BJ (cell line): ENCODE data around the gene MGAT4C. TPM values are rescaled to one million over a fixed set of nuclear protein-coding genes. Genes with fewer than 3 reads are reported as not detected.
"Not testable (repeated sequence)": the region's sequence is repeated elsewhere in the genome, so short reads cannot be mapped to it uniquely, and the experiment has no call there.

Experiments used
- CTCF ChIA-PET: fragments of 350-600 bp; formaldehyde crosslinking; extraction: SDS; loops from one replicate; lab custom pipeline; 2021; ENCODE audit warnings: antibody characterized with exemption, inconsistent platforms; lab: Yijun Ruan, JAX
- POLR2A ChIA-PET: fragments of 300-600 bp; sonication (Branson Sonifier 250); formaldehyde crosslinking; extraction: SDS; loops from one replicate; lab custom pipeline; 2021; ENCODE audit warnings: antibody characterized with exemption; lab: Charles Lee
- DNase-seq: peaks from one replicate; pipeline ENCODE4 v3.0.0-alpha.2; 2011; ENCODE audit warnings: low read depth
- H3K27me3 ChIP-seq: 2 replicates; pipeline ENCODE4 v1.6.0; 2011; ENCODE audit warnings: low read length; ENCODE audit not compliant: control insufficient read depth, insufficient read depth
- H3K36me3 ChIP-seq: 2 replicates; pipeline ENCODE4 v1.5.1; 2011; ENCODE audit warnings: low read length; ENCODE audit not compliant: control insufficient read depth, insufficient read depth
- H3K4me3 ChIP-seq: 2 replicates; pipeline ENCODE4 v1.5.1; 2011; ENCODE audit warnings: low read depth, mild to moderate bottlenecking, control low read depth, low read length
- CTCF ChIP-seq: IDR thresholded peaks from 2 replicates; pipeline ENCODE4 v1.5.1; 2011; ENCODE audit warnings: low read depth, mild to moderate bottlenecking, control low read depth, inconsistent platforms, low read length, moderate library complexity; ENCODE audit not compliant: insufficient read depth
- polyA minus RNA-seq: library from RNA; depleted of rRNA, polyadenylated mRNA; stranded (reverse); fragments of >200 nt; gene quantifications from 2 replicates; pipeline ENCODE4 v1.2.3, GENCODE V29; 2011; rRNA and poly(A)+ RNA removed
- polyA plus RNA-seq: library from polyadenylated mRNA; depleted of rRNA; stranded (reverse); fragments of >200 nt; gene quantifications from 2 replicates; pipeline ENCODE4 v1.2.3, GENCODE V29; 2011; rRNA removed

The MGAT4C gene
- polyA plus RNA-seq (not detected in 2 replicates), polyA minus RNA-seq (under 0.01 TPM in 1 of 2 replicates, not detected in the other)

GRCh38 chr12:86256163-86256562 lies at the start of gene MGAT4C:
Gene MGAT4C, minus strand, starts transcription at chr12:86256391.
- ChIA-PET POLR2A (no interaction called here), CTCF (no interaction called here)
- no peak for DNase-seq
- H3K4me3 ChIP-seq: no peak within 1 kb of the TSS
- no peaks in the 10 kb centered on the region for H3K27me3 ChIP-seq
- TF ChIP-seq CTCF: no peak
- no peaks in the 10 kb centered on the region for H3K36me3 ChIP-seq

GRCh38 chr12:86296396-86296795 lies 40.2 kb upstream of the MGAT4C start:
- H3K4me3 ChIP-seq, POLR2A ChIA-PET, H3K27me3 ChIP-seq, CTCF ChIA-PET, DNase-seq, H3K36me3 ChIP-seq: not testable (repeated sequence)

- H3K4me3 ChIP-seq: no peak overlapping the region
- ChIA-PET CTCF (no interaction called here), POLR2A (no interaction called here)
- no peak for TF ChIP-seq CTCF
- no peaks in the 10 kb centered on the region for H3K36me3 ChIP-seq
- DNase-seq: no peak
- no peaks in the 10 kb centered on the region for H3K27me3 ChIP-seq
Observed at GRCh38 chr12:86293682-86294240, 37.6 kb upstream of the MGAT4C start.

GRCh38 chr12:86292480-86292879 lies 36.3 kb upstream of the MGAT4C start:
- Histone ChIP-seq H3K27me3 (no peaks in the 10 kb centered on the region), H3K4me3 (no peak overlapping the region), H3K36me3 (no peaks in the 10 kb centered on the region)
- TF ChIP-seq CTCF: no peak
- ChIA-PET CTCF (no interaction called here), POLR2A (no interaction called here)
- no peak for DNase-seq

GRCh38 chr12:86290615-86291014 lies 34.4 kb upstream of the MGAT4C start:
- Histone ChIP-seq H3K36me3 (no peaks in the 10 kb centered on the region), H3K27me3 (no peaks in the 10 kb centered on the region), H3K4me3 (no peak overlapping the region)
- no peak for DNase-seq
- TF ChIP-seq CTCF: no peak
- ChIA-PET CTCF (no interaction called here), POLR2A (no interaction called here)

GRCh38 chr12:86286119-86286518 lies 29.9 kb upstream of the MGAT4C start:
- no peak for TF ChIP-seq CTCF
- no peaks in the 10 kb centered on the region for H3K36me3 ChIP-seq
- H3K4me3 ChIP-seq: no peak overlapping the region
- ChIA-PET CTCF (no interaction called here), POLR2A (no interaction called here)
- no peak for DNase-seq
- no peaks in the 10 kb centered on the region for H3K27me3 ChIP-seq
